GM06990 (cell line): ENCODE measurements around the gene AHNAK2.

Source experiments
- DNase-seq: peaks from one replicate; pipeline ENCODE4 v3.0.0-alpha.2; 2011; ENCODE audit not compliant: insufficient read length; ENCODE audit errors: extremely low read depth
- H3K27me3 ChIP-seq: replicated peaks from 2 replicates; pipeline ENCODE4 v1.6.0; 2011; ENCODE audit warnings: low read length; ENCODE audit not compliant: control insufficient read depth, insufficient read depth
- H3K36me3 ChIP-seq: 2 replicates; pipeline ENCODE4 v1.5.1; 2011; ENCODE audit warnings: low read length; ENCODE audit not compliant: control insufficient read depth, insufficient read depth
- H3K4me3 ChIP-seq: replicated peaks from 2 replicates; pipeline ENCODE4 v1.5.1; 2011; ENCODE audit warnings: low read depth, mild to moderate bottlenecking, control low read depth, low read length
- TF ChIP-seq, protein P1 (sequence below): IDR thresholded peaks from 2 replicates; pipeline ENCODE4 v1.5.1; 2011; ENCODE audit warnings: low read length, control low read depth, mild to moderate bottlenecking, inconsistent platforms; ENCODE audit not compliant: insufficient read depth, poor library complexity, severe bottlenecking

The AHNAK2 gene

DNA sequence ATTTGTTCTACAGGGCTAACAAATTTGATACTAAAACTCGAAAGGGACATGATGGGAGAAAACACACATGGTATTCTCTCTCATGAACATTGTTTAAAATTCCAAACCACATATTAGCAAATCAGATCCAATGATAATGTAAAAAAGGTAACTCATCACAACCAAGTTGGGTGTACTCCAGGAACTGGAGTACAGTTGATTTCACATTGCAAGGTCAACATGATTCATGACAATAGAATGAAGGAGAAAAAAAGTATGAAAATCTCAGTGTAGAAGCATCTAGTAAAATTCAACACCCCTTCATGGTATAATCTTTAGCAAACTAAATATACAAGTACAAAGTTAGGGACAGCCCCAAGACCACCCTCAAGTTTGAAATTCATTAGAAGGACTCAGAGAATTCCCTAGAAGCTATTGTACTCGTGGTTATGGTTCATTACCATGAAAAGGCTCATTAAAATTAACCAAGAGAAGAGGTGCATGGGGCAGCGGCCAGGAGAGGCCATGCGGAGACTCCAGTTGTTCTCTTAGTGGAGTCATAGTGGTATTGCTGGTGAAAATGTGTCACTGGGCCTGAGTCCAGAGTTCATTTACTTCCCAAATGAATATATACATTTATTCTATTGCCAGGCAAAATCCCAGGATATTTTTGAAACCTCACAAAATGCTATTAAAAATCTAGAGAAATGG lies 45.8 kb upstream of the AHNAK2 start:
- TF ChIP-seq, protein P1, sequence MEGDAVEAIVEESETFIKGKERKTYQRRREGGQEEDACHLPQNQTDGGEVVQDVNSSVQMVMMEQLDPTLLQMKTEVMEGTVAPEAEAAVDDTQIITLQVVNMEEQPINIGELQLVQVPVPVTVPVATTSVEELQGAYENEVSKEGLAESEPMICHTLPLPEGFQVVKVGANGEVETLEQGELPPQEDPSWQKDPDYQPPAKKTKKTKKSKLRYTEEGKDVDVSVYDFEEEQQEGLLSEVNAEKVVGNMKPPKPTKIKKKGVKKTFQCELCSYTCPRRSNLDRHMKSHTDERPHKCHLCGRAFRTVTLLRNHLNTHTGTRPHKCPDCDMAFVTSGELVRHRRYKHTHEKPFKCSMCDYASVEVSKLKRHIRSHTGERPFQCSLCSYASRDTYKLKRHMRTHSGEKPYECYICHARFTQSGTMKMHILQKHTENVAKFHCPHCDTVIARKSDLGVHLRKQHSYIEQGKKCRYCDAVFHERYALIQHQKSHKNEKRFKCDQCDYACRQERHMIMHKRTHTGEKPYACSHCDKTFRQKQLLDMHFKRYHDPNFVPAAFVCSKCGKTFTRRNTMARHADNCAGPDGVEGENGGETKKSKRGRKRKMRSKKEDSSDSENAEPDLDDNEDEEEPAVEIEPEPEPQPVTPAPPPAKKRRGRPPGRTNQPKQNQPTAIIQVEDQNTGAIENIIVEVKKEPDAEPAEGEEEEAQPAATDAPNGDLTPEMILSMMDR = no peak
- DNase-seq = no peak
- H3K4me3 ChIP-seq = peak overlapping the region; percentile 13; the same call in 1 of the 2 replicates
- H3K27me3 ChIP-seq = no peaks in the 10 kb centered on the region
- no peaks in the 10 kb centered on the region; the same call in 1 of the 2 replicates for H3K36me3 ChIP-seq

- DNase-seq = no peak
- TF ChIP-seq, protein P1 = no peak
- no peaks in the 10 kb centered on the region for H3K27me3 ChIP-seq
- H3K4me3 ChIP-seq = no peak overlapping the region
- peaks cover 1% of the 10 kb centered on the region for H3K36me3 ChIP-seq
Observed at GRCh38 chr14:105023144-105023543, 45.0 kb upstream of the AHNAK2 start.

DNA sequence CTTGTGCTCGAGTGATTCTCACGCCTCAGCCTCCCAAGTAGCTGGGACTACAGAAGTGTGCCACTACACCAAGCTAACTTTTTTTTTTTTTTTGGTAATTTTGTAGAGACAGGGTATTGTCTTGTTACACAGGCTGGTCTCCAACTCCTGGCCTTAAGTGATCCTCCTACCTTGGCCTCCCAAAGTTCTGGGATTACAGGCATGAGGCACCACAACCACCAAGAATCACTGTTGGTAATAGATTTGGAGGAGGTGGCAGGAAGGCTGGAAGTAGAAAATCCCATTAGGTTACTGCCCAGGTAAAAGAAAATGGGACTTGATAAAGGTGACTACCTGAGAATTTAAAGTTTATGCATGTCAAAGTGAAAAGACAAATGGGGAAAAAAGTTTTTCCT lies 44.1 kb upstream of the AHNAK2 start:
- no peak for DNase-seq
- H3K36me3 ChIP-seq = peaks cover 1% of the 10 kb centered on the region
- H3K27me3 ChIP-seq = no peaks in the 10 kb centered on the region
- peak overlapping the region; percentile 81 for H3K4me3 ChIP-seq
- TF ChIP-seq, protein P1 = no peak

DNA sequence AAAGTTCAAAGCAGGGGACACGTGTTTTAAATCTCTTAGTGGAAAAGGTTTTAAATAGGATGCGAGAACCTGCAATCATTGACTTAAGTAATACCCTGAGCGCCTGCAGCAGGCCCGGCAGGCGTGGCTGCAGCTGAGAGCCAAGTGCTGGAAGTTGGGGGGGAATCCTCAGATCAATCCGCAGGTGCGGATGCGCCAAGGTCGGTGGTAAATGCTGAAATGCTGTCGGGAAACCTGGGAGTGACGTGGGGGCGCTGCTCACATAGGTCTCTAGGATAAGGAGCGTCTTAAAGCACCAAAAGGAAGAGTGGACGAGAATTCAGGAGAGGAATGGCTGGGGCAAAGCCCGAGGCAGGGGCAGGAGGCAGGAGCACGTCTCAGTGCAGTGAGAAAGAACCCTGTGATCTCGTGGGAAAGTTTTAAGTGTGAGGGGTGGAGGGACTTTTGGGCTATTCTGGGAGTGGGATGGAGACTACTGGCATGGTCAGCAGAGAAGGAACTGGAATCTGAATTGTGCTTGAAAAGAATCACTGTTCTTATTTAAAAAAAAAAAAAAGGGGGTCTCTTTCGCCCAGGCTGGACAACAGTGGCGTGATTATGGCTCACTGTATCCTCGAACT lies 43.6 kb upstream of the AHNAK2 start:
- DNase-seq = no peak
- peaks cover 1% of the 10 kb centered on the region for H3K36me3 ChIP-seq
- TF ChIP-seq, protein P1 = peak; percentile 28

DNA sequence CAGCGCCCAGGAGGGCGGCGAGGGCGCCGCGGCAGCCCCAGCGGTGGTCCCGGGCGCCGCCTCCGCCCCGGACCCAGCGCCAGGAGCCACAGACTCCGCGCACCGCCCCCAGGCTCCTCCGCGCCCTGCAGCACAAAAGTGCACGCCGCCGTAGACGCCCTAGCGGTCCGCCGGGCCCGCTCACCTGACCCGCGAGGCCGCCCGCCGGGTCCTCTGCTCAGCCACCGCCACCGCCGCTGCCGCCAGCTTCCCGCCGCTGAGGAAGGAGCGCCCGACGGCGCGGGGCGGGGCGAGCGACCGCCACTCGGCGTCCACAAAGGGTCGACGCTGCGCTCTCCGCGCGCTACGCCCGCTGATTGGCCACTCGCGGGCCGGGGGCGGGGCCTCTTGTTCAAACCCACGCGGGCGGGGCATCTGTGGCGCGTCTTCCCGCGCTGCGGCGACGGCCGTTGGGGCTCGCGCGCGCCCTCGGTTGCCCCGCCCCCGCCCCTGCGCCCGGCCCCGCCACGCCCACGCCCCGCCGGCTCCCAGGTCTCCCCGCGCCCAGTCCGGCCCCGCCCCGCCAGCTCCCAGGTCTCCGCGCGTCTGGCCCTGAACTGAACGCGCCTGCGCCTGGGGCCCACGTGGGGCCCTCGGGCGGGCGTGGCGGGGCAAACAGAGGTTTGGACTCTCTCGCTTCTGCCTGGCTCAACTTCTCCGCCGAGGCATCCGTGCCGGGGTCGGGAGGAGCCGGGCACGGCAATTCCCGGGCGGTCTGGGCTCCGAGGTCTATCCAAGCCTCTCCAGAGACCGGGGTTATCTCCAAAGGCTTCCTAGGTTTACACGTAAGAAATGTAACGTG lies 42.9 kb upstream of the AHNAK2 start, which contains the start of gene CDCA4:
CDCA4 (minus strand) TSS at position 269 of the 841 bp plus-strand sequence. CDS start 9,154 bp downstream, outside the sequence.
- Histone ChIP-seq H3K4me3 (peak within 1 kb of the TSS; percentile 81), H3K36me3 (peaks cover 1% of the 10 kb centered on the region), H3K27me3 (no peaks in the 10 kb centered on the region)
- peak; percentile 98 for DNase-seq
- TF ChIP-seq, protein P1 = no peak

More for the DNA sequence above, 43.6 kb upstream of the AHNAK2 start:
- peak overlapping the region; percentile 81 for H3K4me3 ChIP-seq
- H3K27me3 ChIP-seq = no peaks in the 10 kb centered on the region
